Osteocyte (in vitro differentiated cells): Measurements from ENCODE around the gene POLR3GL. TPM values are rescaled to one million over a fixed set of nuclear protein-coding genes. Genes with fewer than 3 reads are reported as not detected.

ENCODE experiments used
- DNase-seq: peaks from one replicate; pipeline ENCODE4 v3.0.0; 2021; ENCODE audit warnings: mixed read lengths; ENCODE audit not compliant: unreplicated experiment; ENCODE audit errors: extremely low spot score
- H3K27ac Mint-ChIP-seq: one replicate; pipeline ENCODE4 v1.8.0; 2021; ENCODE audit warnings: mild to moderate bottlenecking, mixed read lengths; ENCODE audit not compliant: unreplicated experiment
- H3K27me3 Mint-ChIP-seq: one replicate; pipeline ENCODE4 v1.8.0; 2021; ENCODE audit warnings: mixed read lengths; ENCODE audit not compliant: unreplicated experiment
- H3K36me3 Mint-ChIP-seq: one replicate; pipeline ENCODE4 v1.8.0; 2021; ENCODE audit warnings: mixed read lengths; ENCODE audit not compliant: unreplicated experiment
- H3K4me1 Mint-ChIP-seq: one replicate; pipeline ENCODE4 v1.8.0; 2021; ENCODE audit warnings: mixed read lengths; ENCODE audit not compliant: unreplicated experiment
- H3K4me3 Mint-ChIP-seq: one replicate; pipeline ENCODE4 v1.8.0; 2021; ENCODE audit warnings: mild to moderate bottlenecking, moderate library complexity, mixed read lengths; ENCODE audit not compliant: unreplicated experiment
- H3K9me3 Mint-ChIP-seq: one replicate; pipeline ENCODE4 v1.8.0; 2021; ENCODE audit warnings: mixed read lengths; ENCODE audit not compliant: unreplicated experiment
- CTCF ChIP-seq: fragments of 200-600 bp; sonication (generic); IDR thresholded peaks from 2 replicates; pipeline ENCODE4 v1.5.0; 2021; ENCODE audit warnings: antibody characterized with exemption, mild to moderate bottlenecking, moderate library complexity
- total RNA-seq: library from RNA; stranded (reverse); gene quantifications from 2 replicates; pipeline ENCODE4 v1.2.1, GENCODE V29; 2021

POLR3GL gene
- total RNA-seq, 1 donor from 2014 or later = 22.4 TPM

GRCh38 chr1:145978471-145978853 is 14.0 kb downstream of the POLR3GL start:
- Mint-ChIP-seq H3K27ac (no peak overlapping the region), H3K4me3 (no peak overlapping the region)
- no peak for TF ChIP-seq CTCF

GRCh38 chr1:145978854-145979745 is 14.6 kb downstream of the POLR3GL start:
- Mint-ChIP-seq H3K27me3 (no peaks in the 10 kb centered on the region), H3K9me3 (no peaks in the 10 kb centered on the region), H3K4me3 (no peak overlapping the region), H3K36me3 (no peaks in the 10 kb centered on the region), H3K27ac (no peak overlapping the region), H3K4me1 (peaks cover 6% of the 10 kb centered on the region)
- peak; percentile 95 for DNase-seq
- TF ChIP-seq CTCF = peak; percentile 54

More at GRCh38 chr1:145978471-145978853, 14.0 kb downstream of the POLR3GL start:
- peaks cover 6% of the 10 kb centered on the region for H3K4me1 Mint-ChIP-seq
- DNase-seq = no peak
- no peaks in the 10 kb centered on the region for H3K27me3 Mint-ChIP-seq
- no peaks in the 10 kb centered on the region for H3K36me3 Mint-ChIP-seq
- no peaks in the 10 kb centered on the region for H3K9me3 Mint-ChIP-seq

GRCh38 chr1:145979746-145980456 is 15.4 kb downstream of the POLR3GL start:
- DNase-seq = no peak
- peaks cover 8% of the 10 kb centered on the region for H3K4me1 Mint-ChIP-seq
- H3K4me3 Mint-ChIP-seq = no peak overlapping the region
- H3K9me3 Mint-ChIP-seq = no peaks in the 10 kb centered on the region
- H3K27me3 Mint-ChIP-seq = no peaks in the 10 kb centered on the region
- TF ChIP-seq CTCF = no peak
- H3K36me3 Mint-ChIP-seq = no peaks in the 10 kb centered on the region
- H3K27ac Mint-ChIP-seq = no peak overlapping the region

- TF ChIP-seq CTCF = no peak
- no peak overlapping the region for H3K27ac Mint-ChIP-seq
- peaks cover 10% of the 10 kb centered on the region for H3K4me1 Mint-ChIP-seq
- H3K36me3 Mint-ChIP-seq = no peaks in the 10 kb centered on the region
- no peak overlapping the region for H3K4me3 Mint-ChIP-seq
- H3K27me3 Mint-ChIP-seq = no peaks in the 10 kb centered on the region
- H3K9me3 Mint-ChIP-seq = no peaks in the 10 kb centered on the region
- DNase-seq = no peak
These were observed 16.0 kb downstream of the POLR3GL start for GRCh38 chr1:145980457-145980994.
